ENCODE results near the gene LRCH1. TPM values are rescaled to one million over a fixed set of nuclear protein-coding genes. Genes with fewer than 3 reads are reported as not detected.

Gene LRCH1
- total and polyA plus RNA-seq, 10 of the 15 experiments (the other 5 are each of a cell fraction or from before 2014, with no cell fraction given), result 5.3 to 48.9 (median 14.4) TPM

- RAD21 ChIA-PET (ENCODE audit: unreplicated experiment), result interaction anchor here (1.1 kb wide), 1 partner anchor 49 kb away, joined by 3 read pairs; no protein-coding TSS in a partner anchor
- in situ Hi-C loops (cut with MboI) (no loop called here), intact Hi-C loops (cut with micrococcal nuclease; ENCODE audit: unreplicated experiment) (no loop called here)
- Histone ChIP-seq H3K9me3 (replicated peaks; ENCODE audit: control insufficient read depth, insufficient read depth, low read length) (no peaks in the 10 kb centered on the region; the same call in 1 of the 3 replicates), H3K4me3 (no peak overlapping the region), H2AFZ (ENCODE audit: control insufficient read depth, low read depth, low read length) (no peak overlapping the region), H3K4me1 (ENCODE audit: control insufficient read depth, insufficient read depth, low read length) (peaks cover 32% of the 10 kb centered on the region), H3K27me3 (replicated peaks in 1 of 2; ENCODE audit: control insufficient read depth in 2 of 2, insufficient read depth in 2 of 2, low read length in 1 of 2) (no peaks in the 10 kb centered on the region), H3K4me2 (ENCODE audit: control insufficient read depth, insufficient read depth) (no peak overlapping the region), H4K20me1 (ENCODE audit: control insufficient read depth, insufficient read depth) (no peaks in the 10 kb centered on the region), H3K9ac (ENCODE audit: control insufficient read depth, insufficient read depth, low read length) (no peak overlapping the region), H3K79me2 (ENCODE audit: control insufficient read depth, insufficient read depth, low read length) (peaks cover 94% of the 10 kb centered on the region), H3K36me3 (ENCODE audit: control insufficient read depth in 2 of 2, insufficient read depth in 2 of 2, low read length in 1 of 2) (no peaks in the 10 kb centered on the region; a peak in 1 of 4 replicates), H3K27ac (ENCODE audit: control insufficient read depth, insufficient read depth) (no peak overlapping the region)
- no TSS peak for BruUV-seq (replicated peaks)
- DNase-seq (ENCODE audit: low read depth, low spot score) (no peak), ATAC-seq (no peak), FAIRE-seq (no peak)
- TF ChIP-seq HCFC1 (IDR thresholded peaks at IDR 0.05; ENCODE audit: low read length), result no peak
- TF ChIP-seq PRDM15 (CRISPR knock-in tag; IDR thresholded peaks at IDR 0.05), result no peak
- no peak for TF ChIP-seq SP1 (IDR thresholded peaks at IDR 0.05; ENCODE audit: low read depth, low read length)
- no peak for TF ChIP-seq PKNOX1 (IDR thresholded peaks at IDR 0.05)
- no peak for TF ChIP-seq TCF12 (IDR thresholded peaks at IDR 0.05; ENCODE audit: low read depth, low read length)
- TF ChIP-seq, protein P1, sequence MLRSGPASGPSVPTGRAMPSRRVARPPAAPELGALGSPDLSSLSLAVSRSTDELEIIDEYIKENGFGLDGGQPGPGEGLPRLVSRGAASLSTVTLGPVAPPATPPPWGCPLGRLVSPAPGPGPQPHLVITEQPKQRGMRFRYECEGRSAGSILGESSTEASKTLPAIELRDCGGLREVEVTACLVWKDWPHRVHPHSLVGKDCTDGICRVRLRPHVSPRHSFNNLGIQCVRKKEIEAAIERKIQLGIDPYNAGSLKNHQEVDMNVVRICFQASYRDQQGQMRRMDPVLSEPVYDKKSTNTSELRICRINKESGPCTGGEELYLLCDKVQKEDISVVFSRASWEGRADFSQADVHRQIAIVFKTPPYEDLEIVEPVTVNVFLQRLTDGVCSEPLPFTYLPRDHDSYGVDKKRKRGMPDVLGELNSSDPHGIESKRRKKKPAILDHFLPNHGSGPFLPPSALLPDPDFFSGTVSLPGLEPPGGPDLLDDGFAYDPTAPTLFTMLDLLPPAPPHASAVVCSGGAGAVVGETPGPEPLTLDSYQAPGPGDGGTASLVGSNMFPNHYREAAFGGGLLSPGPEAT (IDR thresholded peaks at IDR 0.05; ENCODE audit: low read depth), result no peak
- no peak for TF ChIP-seq SREBF1 (IDR thresholded peaks at IDR 0.05; ENCODE audit: low read length)
- no peak for TF ChIP-seq RCOR1 (conservative IDR thresholded peaks at IDR 0.05; ENCODE audit: low read depth, low read length)
- no peak for TF ChIP-seq ZNF274 (IDR thresholded peaks at IDR 0.05; ENCODE audit: insufficient read depth, insufficient read length)
- TF ChIP-seq ATF7 (IDR thresholded peaks at IDR 0.05; ENCODE audit: low read depth), result no peak
- no peak for TF ChIP-seq NR2F1 (conservative IDR thresholded peaks at IDR 0.05)
- no peak for TF ChIP-seq SMAD1 (IDR thresholded peaks at IDR 0.05; ENCODE audit: low read depth, partially characterized antibody)
- no peak for TF ChIP-seq MXI1 (IDR thresholded peaks at IDR 0.05; ENCODE audit: low read depth, low read length)
- TF ChIP-seq SUPT20H (IDR thresholded peaks at IDR 0.05; ENCODE audit: borderline replicate concordance, control insufficient read depth, low read depth, low read length), result no peak
- TF ChIP-seq YY1 (IDR thresholded peaks at IDR 0.05; ENCODE audit: low read depth, low read length), result no peak
- no peak for TF ChIP-seq CEBPB (IDR thresholded peaks at IDR 0.05; ENCODE audit: borderline replicate concordance in 1 of 2, low read depth in 2 of 2, low read length in 2 of 2)
- TF ChIP-seq YBX1 (IDR thresholded peaks at IDR 0.05), result no peak
- SMC1A ChIA-PET (ENCODE audit: uncharacterized antibody, unreplicated experiment), result interaction anchor here (1.0 to 16.4 kb wide), 3 partner anchors 8 to 31 kb away, joined by 3 to 367 read pairs (median 170); no protein-coding TSS in a partner anchor
- CTCF ChIA-PET, result interaction anchor here (1.6 kb wide), 1 partner anchor 18 kb away, joined by 4 read pairs; no protein-coding TSS in a partner anchor
- POLR2A ChIA-PET, result interaction anchor here (0.5 kb wide), 1 partner anchor 22 kb away, joined by 5 read pairs; no protein-coding TSS in a partner anchor
- 89% methylated on average over 8 of the region's 8 CpGs for WGBS (ENCODE audit: insufficient coverage, insufficient replicate concordance, low lambda C conversion rate, missing lambda C conversion rate)
Measured at GRCh38 chr13:46613409-46614049, 60.6 kb downstream of the LRCH1 start.

Data from GM12878 (cell line).